HepG2 (cell line): ENCODE results near the gene SMAD6. TPM values are rescaled to one million over a fixed set of nuclear protein-coding genes. Genes with fewer than 3 reads are reported as not detected.

ENCODE experiments used
- CHD4 ChIP-seq: fragments of 200-600 bp; sonication (generic); IDR thresholded peaks from 2 replicates; pipeline ENCODE4 v1.7.0; 2017; ENCODE audit warnings: mild to moderate bottlenecking, low read length, borderline replicate concordance
- HNF1A ChIP-seq, 2 experiments: sonication (generic) in 1 of 2; formaldehyde crosslinking in 1 of 2; IDR thresholded peaks; 2 replicates each; pipeline versions ENCODE4 v1.4.0 to v1.6.1; 2016 to 2020; ENCODE audit warnings: borderline replicate concordance in 1 of 2, low read depth in 1 of 2, mild to moderate bottlenecking in 1 of 2, missing genetic modification reagents in 1 of 2
- KDM1A ChIP-seq: IDR thresholded peaks from 2 replicates; pipeline ENCODE4 v1.6.1; 2016; ENCODE audit warnings: missing compliant biosample characterization
- MIER3 ChIP-seq: IDR thresholded peaks from 2 replicates; pipeline ENCODE4 v1.6.1; 2016; ENCODE audit warnings: missing compliant biosample characterization, borderline replicate concordance
- NFIC ChIP-seq: IDR thresholded peaks from 2 replicates; pipeline ENCODE4 v1.6.1; 2012; ENCODE audit warnings: mild to moderate bottlenecking, low read length, inconsistent platforms
- NR2F6 ChIP-seq, 2 experiments: IDR thresholded peaks; 2 replicates each; pipeline ENCODE4 v1.6.1; 2016; ENCODE audit warnings: antibody characterized with exemption in 1 of 2, mild to moderate bottlenecking in 1 of 2
- PHF21A ChIP-seq: sonication (generic); formaldehyde crosslinking; IDR thresholded peaks from 2 replicates; pipeline ENCODE4 v1.5.0; 2020; ENCODE audit warnings: mild to moderate bottlenecking, missing genetic modification reagents
- PRDM4 ChIP-seq: sonication (generic); formaldehyde crosslinking; IDR thresholded peaks from 2 replicates; pipeline ENCODE4 v1.9.0; 2021; ENCODE audit warnings: missing genetic modification reagents, borderline replicate concordance
- SOX5 ChIP-seq: IDR thresholded peaks from 2 replicates; pipeline ENCODE4 v1.6.1; 2016; ENCODE audit warnings: borderline replicate concordance
- SOX6 ChIP-seq, 2 experiments: fragments of 450-650 bp in 1 of 2; sonication (generic) in 1 of 2; formaldehyde crosslinking in 1 of 2; IDR thresholded peaks; 2 replicates each; pipeline versions ENCODE4 v1.4.0 to v1.6.1; 2017 to 2020; ENCODE audit warnings: antibody characterized with exemption in 1 of 2, mild to moderate bottlenecking in 1 of 2, missing genetic modification reagents in 1 of 2
- SP5 ChIP-seq: IDR thresholded peaks from 2 replicates; pipeline ENCODE4 v1.6.1; 2016; ENCODE audit warnings: low read depth, borderline replicate concordance
- THAP11 ChIP-seq: IDR thresholded peaks from 2 replicates; pipeline ENCODE4 v1.6.1; 2016; ENCODE audit warnings: missing biosample characterization, missing genetic modification reagents
- ZNF629 ChIP-seq: sonication (generic); formaldehyde crosslinking; conservative IDR thresholded peaks from 2 replicates; pipeline ENCODE4 v1.5.0; 2020; ENCODE audit warnings: missing genetic modification reagents
- ZNF646 ChIP-seq: sonication (generic); formaldehyde crosslinking; IDR thresholded peaks from 2 replicates; pipeline ENCODE4 v1.9.0; 2021; ENCODE audit warnings: mild to moderate bottlenecking, missing genetic modification reagents
- polyA plus RNA-seq, 8 experiments: library from polyadenylated mRNA; depleted of rRNA in 3 of 8; stranded (reverse) in 7 of 8; unstranded in 1 of 8; fragments of >200 nt; fragmentation: Illumina TruSeq in 4 of 8; extraction: Trizol in 4 of 8; gene quantifications; 2 replicates each; pipeline versions ENCODE4 v1.2.1 to v1.2.3, GENCODE V29; 2011 to 2016; ENCODE audit warnings: low read depth in 4 of 8, missing spikeins in 1 of 8, mixed read lengths in 1 of 8; ENCODE audit not compliant: insufficient read depth in 1 of 8
- total RNA-seq, 5 experiments: library from RNA; depleted of rRNA; stranded (reverse); fragments of >200 nt; fragmentation: Illumina TruSeq; extraction: Trizol; gene quantifications; 2 replicates each; pipeline ENCODE4 v1.2.3, GENCODE V29; 2016; ENCODE audit warnings: low read depth in 1 of 5

The SMAD6 gene
- total and polyA plus RNA-seq, 2 of the 13 experiments (the other 11 are each of a cell fraction or from before 2014, with no cell fraction given): 3.3 to 4.4 TPM

GRCh38 chr15:66765478-66766281 lies 63.6 kb downstream of the SMAD6 start (continued):
- TF ChIP-seq ZNF646 (0 out of 2 replicates have a peak, but pooled peaks have one; percentile 30), SP5 (peak; percentile 51; the same call in 1 of the 2 replicates), PRDM4 (no peak), KDM1A (CRISPR knock-in tag) (peak; percentile 34; the same call in 1 of the 2 replicates), SOX5 (peak; percentile 44; the same call in 1 of the 2 replicates), CHD4 (peak; percentile 67; the same call in 1 of the 2 replicates), THAP11 (CRISPR knock-in tag) (0 out of 2 replicates have a peak, but pooled peaks have one; percentile 16), NR2F6 (IDR thresholded peaks at IDR 0.05) (no peak), NR2F6 (CRISPR knock-in tag; IDR thresholded peaks at IDR 0.05) (0 out of 2 replicates have a peak, but pooled peaks have one; percentile 8), PHF21A (CRISPR knock-in tag) (peak; percentile 39; the same call in 1 of the 2 replicates), NFIC (0 out of 2 replicates have a peak, but pooled peaks have one; percentile 51), MIER3 (CRISPR knock-in tag) (no peak), HNF1A (IDR thresholded peaks at IDR 0.05; ENCODE audit: low read depth) (peak; percentile 73), HNF1A (CRISPR knock-in tag; IDR thresholded peaks at IDR 0.05; ENCODE audit: borderline replicate concordance) (peak; percentile 81), ZNF629 (peak; percentile 88), SOX6 (IDR thresholded peaks at IDR 0.05) (no peak), SOX6 (CRISPR knock-in tag; IDR thresholded peaks at IDR 0.05) (peak; percentile 18; the same call in 1 of the 2 replicates)
